Ovary (tissue), 9 donors: ENCODE results near the gene RNF19B. TPM values are rescaled to one million over a fixed set of nuclear protein-coding genes. Genes with fewer than 3 reads are reported as not detected.
"Not testable (repeated sequence)": the region's sequence is repeated elsewhere in the genome, so short reads cannot be mapped to it uniquely, and the experiment has no call there.

ENCODE experiments used
- DNase-seq, 5 donors: peaks; one replicate each; pipeline ENCODE4 v3.0.0-alpha.2; 2019 to 2020
- H3K27ac ChIP-seq, 2 donors: fragments of 200-600 bp; one replicate each; pipeline versions ENCODE4 v1.5.1 to v1.8.0; 2019 to 2022
- H3K27me3 ChIP-seq: fragments of 200-600 bp; one replicate; pipeline ENCODE4 v1.8.0; 2022
- H3K36me3 ChIP-seq: fragments of 200-600 bp; sonication (generic); one replicate; pipeline ENCODE4 v1.5.1; 2019
- H3K4me1 ChIP-seq: one replicate; pipeline ENCODE4 v1.8.1; 2013; ENCODE audit warnings: mild to moderate bottlenecking, moderate library complexity; ENCODE audit not compliant: insufficient read depth
- H3K4me3 ChIP-seq: fragments of 200-600 bp; sonication (generic); one replicate; pipeline ENCODE4 v1.5.1; 2017
- H3K9me3 ChIP-seq, 2 donors: fragments of 200-600 bp in 1 of 2; sonication (generic) in 1 of 2; one replicate each; pipeline versions ENCODE4 v1.5.1 to v1.8.1; 2013 to 2019; ENCODE audit warnings: mild to moderate bottlenecking in 1 of 2, moderate library complexity in 1 of 2
- CTCF ChIP-seq, 3 donors: fragments of 450-650 bp in 2 of 3; fragments of 200-600 bp in 1 of 3; IDR thresholded peaks; one replicate each; pipeline versions ENCODE4 v1.5.1 to v1.8.0; 2016 to 2022; ENCODE audit warnings: antibody characterized with exemption in 3 of 3, mild to moderate bottlenecking in 1 of 3
- EP300 ChIP-seq: sonication (generic); formaldehyde crosslinking; IDR thresholded peaks from one replicate; pipeline ENCODE4 v1.6.1; 2017; ENCODE audit warnings: antibody characterized with exemption
- POLR2A ChIP-seq: fragments of 450-650 bp; IDR thresholded peaks from one replicate; pipeline ENCODE4 v1.6.1; 2017; ENCODE audit warnings: antibody characterized with exemption, mild to moderate bottlenecking, moderate library complexity
- whole genome bisulfite sequencing, 3 donors: extraction: QIAGEN DNeasy Blood & Tissue Kit in 1 of 3; methylation state at CpG; one replicate each; pipeline versions ENCODE4 v1.1.5 to v1.1.7; 2013 to 2017; 5-methylcytosine and 5-hydroxymethylcytosine counted together
- intact Hi-C, 4 donors: fragments of 100-400 bp; cut with DNase I; formaldehyde crosslinking; loops; one replicate each; pipeline versions ENCODE4 v1.11.0 to v1.15.1; 2022 to 2023
- polyA plus RNA-seq, 2 donors: library from polyadenylated mRNA; stranded (reverse); fragments of 200-250 nt in 1 of 2; fragments of 350-450 nt in 1 of 2; fragmentation: Illumina TruSeq in 1 of 2; extraction: RNeasy Lipid Tissue Mini Kit (QIAGEN cat#74804) in 1 of 2; gene quantifications; one replicate each; pipeline ENCODE4 v1.2.3, GENCODE V29; 2013 to 2014
- total RNA-seq, 7 donors: library from RNA; depleted of rRNA in 2 of 7; stranded (reverse); fragments of >200 nt in 2 of 7; fragmentation: NEBNext Ultra II Directional in 3 of 7; extraction: Animal tissue kit (Norgen Biotek cat#: 25700) in 3 of 7; gene quantifications; one replicate each; pipeline versions ENCODE4 v1.1.0 to v1.2.4, GENCODE V29; 2016 to 2023
- donor health status: DM: no; HTN: no; CAD: no; lungs with moderate emphysema.
- donor health status: DM: no; HTN: no; CAD: no.
- donor health status: Bipolar disorder and iron deficiency.
- donor health status: DM: yes; HTN: yes; CAD: no.
- donor health status: DM: no; HTN: no; CAD: no.
- donor health status: DM: yes; HTN: yes; CAD: no.

Gene RNF19B
- total and polyA plus RNA-seq, 9 donors: 11.2 to 38.0 (median 15.0) TPM

GRCh38 chr1:32910319-32910718, 54.3 kb downstream of the RNF19B start:
- no peak for DNase-seq
- intact Hi-C loops: no loop called here
- WGBS, 3 donors: 91 to 95% (median 93%) methylated on average over 5 of the region's 5 CpGs

DNA sequence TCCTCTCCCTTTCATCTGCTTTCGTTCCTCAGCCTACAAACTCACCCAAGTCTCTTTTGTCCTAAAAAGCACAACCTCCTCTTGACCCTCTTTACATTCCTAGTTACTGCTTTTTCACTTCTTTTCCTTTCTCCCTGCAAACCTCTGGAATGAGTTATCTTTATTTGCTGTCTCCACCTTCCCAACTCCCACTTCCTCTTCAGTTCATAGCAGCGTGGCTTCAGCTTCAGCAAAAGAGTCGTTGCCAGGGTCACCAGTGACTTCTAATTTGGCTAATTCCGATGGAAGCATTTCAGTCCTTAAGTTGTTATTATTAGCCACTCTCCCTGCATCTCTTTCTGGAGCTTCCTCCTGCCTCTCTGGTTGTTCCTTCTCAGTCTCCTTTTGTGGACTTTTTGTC, 57.2 kb downstream of the RNF19B start:
- Histone ChIP-seq H3K9me3 (no peaks in the 10 kb centered on the region), H3K27me3 (no peaks in the 10 kb centered on the region), H3K4me1 (no peaks in the 10 kb centered on the region), H3K27ac (no peak overlapping the region), H3K4me3 (no peak overlapping the region), H3K36me3 (no peaks in the 10 kb centered on the region)
- 4 to 8% (median 6%) methylated on average over 4 of the region's 4 CpGs for WGBS, 3 donors
- DNase-seq: no peak
- TF ChIP-seq POLR2A (no peak), CTCF (IDR thresholded peaks at IDR 0.05) (no peak), EP300 (no peak)
- intact Hi-C loops: no loop called here

More at GRCh38 chr1:32910319-32910718, 54.3 kb downstream of the RNF19B start:
- Histone ChIP-seq H3K9me3 (no peaks in the 10 kb centered on the region), H3K27ac (no peak overlapping the region), H3K27me3 (no peaks in the 10 kb centered on the region), H3K4me3 (no peak overlapping the region), H3K36me3 (no peaks in the 10 kb centered on the region), H3K4me1 (no peaks in the 10 kb centered on the region)
- TF ChIP-seq CTCF (IDR thresholded peaks at IDR 0.05) (no peak), POLR2A (no peak)

- WGBS, 3 donors: 79 to 82% (median 81%) methylated on average over 7 of the region's 7 CpGs
- intact Hi-C loops: no loop called here
- Histone ChIP-seq H3K9me3 (no peaks in the 10 kb centered on the region), H3K36me3 (no peaks in the 10 kb centered on the region), H3K27ac (no peak overlapping the region), H3K4me3 (no peak overlapping the region), H3K4me1 (no peaks in the 10 kb centered on the region), H3K27me3 (no peaks in the 10 kb centered on the region)
- DNase-seq: no peak
- TF ChIP-seq CTCF (IDR thresholded peaks at IDR 0.05) (no peak), POLR2A (no peak), EP300 (no peak)
These were observed 58.0 kb downstream of the RNF19B start for GRCh38 chr1:32906654-32907053.

DNA sequence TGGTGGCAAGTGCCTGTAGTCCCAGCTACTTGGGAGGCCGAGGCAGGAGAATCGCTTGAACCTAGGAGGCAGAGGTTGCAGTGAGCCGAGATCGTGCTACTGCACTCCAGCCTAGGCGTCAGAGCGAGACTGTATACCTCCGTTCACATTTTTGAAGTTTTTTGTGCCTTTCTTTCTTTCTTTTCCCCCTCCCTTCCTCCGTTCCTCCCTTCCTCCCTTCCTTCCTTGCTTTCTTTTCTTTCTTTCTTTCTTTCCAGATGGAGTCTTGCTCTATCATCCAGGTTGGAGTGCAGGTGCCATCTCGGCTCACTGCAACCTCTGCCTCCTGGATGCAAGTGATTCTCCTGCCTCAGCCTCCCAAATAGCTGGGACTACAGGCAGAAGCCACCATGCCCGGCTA, 59.0 kb downstream of the RNF19B start:
- H3K9me3 ChIP-seq, H3K27me3 ChIP-seq, H3K36me3 ChIP-seq, H3K4me3 ChIP-seq, intact Hi-C loops, DNase-seq, H3K27ac ChIP-seq, H3K4me1 ChIP-seq: not testable (repeated sequence)
- WGBS, 3 donors: 82 to 83% (median 83%) methylated on average over 10 of the region's 10 CpGs

GRCh38 chr1:32904797-32905196, 59.8 kb downstream of the RNF19B start:
- no peak for DNase-seq
- intact Hi-C loops: no loop called here

More at GRCh38 chr1:32904797-32905196, 59.8 kb downstream of the RNF19B start:
- H3K27me3 ChIP-seq: no peaks in the 10 kb centered on the region
- H3K27ac ChIP-seq: no peak overlapping the region
- no peak overlapping the region for H3K4me3 ChIP-seq
- TF ChIP-seq EP300: no peak
- no peak for TF ChIP-seq POLR2A
- no peak for TF ChIP-seq CTCF (IDR thresholded peaks at IDR 0.05)
- H3K9me3 ChIP-seq: no peaks in the 10 kb centered on the region
- no peaks in the 10 kb centered on the region for H3K4me1 ChIP-seq
- WGBS, 3 donors: 61 to 73% (median 63%) methylated on average over 2 of the region's 2 CpGs
- no peaks in the 10 kb centered on the region for H3K36me3 ChIP-seq
